Measurements from ENCODE around the gene HSPA1B.

DNA sequence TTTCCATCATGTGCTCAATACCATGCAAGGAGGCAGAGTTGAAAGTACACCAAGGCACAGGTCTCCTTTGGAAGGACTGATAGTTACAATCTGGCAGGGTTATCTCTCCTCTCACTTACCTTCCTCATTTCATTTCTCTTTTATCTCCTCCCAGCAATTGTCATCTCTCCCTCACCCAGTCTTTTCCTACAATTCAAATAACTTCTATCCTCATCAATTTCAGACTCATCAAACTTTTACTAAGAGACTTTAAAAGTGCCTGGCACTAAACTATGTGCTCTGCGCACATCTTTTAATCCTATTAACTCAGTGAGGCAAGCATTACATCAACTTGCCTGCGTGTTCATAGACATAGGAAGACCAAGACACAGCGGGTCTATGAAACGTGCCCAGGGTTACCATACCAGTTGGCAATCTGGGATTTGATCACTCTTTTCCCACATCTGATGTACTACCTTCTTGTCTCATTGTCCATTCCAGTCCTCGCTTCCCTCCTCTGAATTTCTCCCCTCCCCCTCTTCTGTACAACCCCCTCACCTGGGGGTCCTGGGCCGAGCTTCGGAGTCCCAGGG, 33.2 kb upstream of the HSPA1B start:
- no peak for TF ChIP-seq POLR2A (IDR thresholded peaks at IDR 0.05)
- TF ChIP-seq, protein P1, sequence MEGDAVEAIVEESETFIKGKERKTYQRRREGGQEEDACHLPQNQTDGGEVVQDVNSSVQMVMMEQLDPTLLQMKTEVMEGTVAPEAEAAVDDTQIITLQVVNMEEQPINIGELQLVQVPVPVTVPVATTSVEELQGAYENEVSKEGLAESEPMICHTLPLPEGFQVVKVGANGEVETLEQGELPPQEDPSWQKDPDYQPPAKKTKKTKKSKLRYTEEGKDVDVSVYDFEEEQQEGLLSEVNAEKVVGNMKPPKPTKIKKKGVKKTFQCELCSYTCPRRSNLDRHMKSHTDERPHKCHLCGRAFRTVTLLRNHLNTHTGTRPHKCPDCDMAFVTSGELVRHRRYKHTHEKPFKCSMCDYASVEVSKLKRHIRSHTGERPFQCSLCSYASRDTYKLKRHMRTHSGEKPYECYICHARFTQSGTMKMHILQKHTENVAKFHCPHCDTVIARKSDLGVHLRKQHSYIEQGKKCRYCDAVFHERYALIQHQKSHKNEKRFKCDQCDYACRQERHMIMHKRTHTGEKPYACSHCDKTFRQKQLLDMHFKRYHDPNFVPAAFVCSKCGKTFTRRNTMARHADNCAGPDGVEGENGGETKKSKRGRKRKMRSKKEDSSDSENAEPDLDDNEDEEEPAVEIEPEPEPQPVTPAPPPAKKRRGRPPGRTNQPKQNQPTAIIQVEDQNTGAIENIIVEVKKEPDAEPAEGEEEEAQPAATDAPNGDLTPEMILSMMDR (IDR thresholded peaks at IDR 0.05): no peak
- TF ChIP-seq POLR2AphosphoS5 (IDR thresholded peaks at IDR 0.05): no peak
